OCI-LY7 (cell line): ENCODE measurements around the gene SLC22A14. TPM values are rescaled to one million over a fixed set of nuclear protein-coding genes. Genes with fewer than 3 reads are reported as not detected.

ENCODE experiments used
- BruUV-seq: library from RNA; stranded (reverse); fragments of 400-500 nt; replicated peaks from 2 replicates; lab custom pipeline; 2021; lab: Mats Ljungman, UMichigan
- CTCF ChIA-PET: fragments of 300-600 bp; sonication (Branson Sonifier 250); formaldehyde crosslinking; loops from one replicate; lab custom pipeline; 2022; ENCODE audit warnings: antibody characterized with exemption; ENCODE audit not compliant: unreplicated experiment; lab: Charles Lee
- POLR2A ChIA-PET: fragments of 300-600 bp; sonication (Branson Sonifier 250); formaldehyde crosslinking; loops from one replicate; lab custom pipeline; 2022; ENCODE audit warnings: antibody characterized with exemption; lab: Charles Lee
- DNase-seq: peaks from one replicate; pipeline ENCODE4 v3.0.0-alpha.2; 2015; ENCODE audit warnings: low spot score
- H2AFZ ChIP-seq: fragments of 200-600 bp; sonication (generic), shearing (Covaris generic); 2 replicates; pipeline ENCODE4 v1.6.1; 2014; ENCODE audit warnings: mild to moderate bottlenecking, antibody characterized with exemption, low read length, moderate library complexity
- H3K27ac ChIP-seq: fragments of 200-600 bp; sonication (generic); 2 replicates; pipeline ENCODE4 v1.5.1; 2014; ENCODE audit warnings: mixed run types, low read depth, mild to moderate bottlenecking, moderate library complexity, low read length, inconsistent platforms; ENCODE audit not compliant: poor library complexity, severe bottlenecking
- H3K36me3 ChIP-seq: fragments of 200-600 bp; sonication (generic); 2 replicates; pipeline ENCODE4 v1.6.1; 2014; ENCODE audit warnings: mild to moderate bottlenecking, antibody characterized with exemption, low read length, moderate library complexity, mixed read lengths; ENCODE audit not compliant: insufficient read depth
- H3K4me1 ChIP-seq: fragments of 200-600 bp; sonication (generic); 2 replicates; pipeline ENCODE4 v1.5.1; 2014; ENCODE audit warnings: mild to moderate bottlenecking, low read length; ENCODE audit not compliant: insufficient read depth, poor library complexity, severe bottlenecking
- H3K4me2 ChIP-seq: fragments of 200-600 bp; sonication (generic); 2 replicates; pipeline ENCODE4 v1.6.1; 2014; ENCODE audit warnings: mild to moderate bottlenecking, low read length
- H3K4me3 ChIP-seq: fragments of 200-600 bp; sonication (generic); 2 replicates; pipeline ENCODE4 v1.5.1; 2014; ENCODE audit warnings: mild to moderate bottlenecking, low read depth, low read length; ENCODE audit not compliant: poor library complexity, severe bottlenecking
- H3K79me2 ChIP-seq: fragments of 200-600 bp; sonication (generic); 2 replicates; pipeline ENCODE4 v1.6.1; 2016; ENCODE audit warnings: low read depth, mild to moderate bottlenecking, low read length, moderate library complexity, mixed read lengths; ENCODE audit not compliant: insufficient read depth
- H3K9me2 ChIP-seq: fragments of 200-600 bp; sonication (generic); 2 replicates; pipeline ENCODE4 v1.6.1; 2016; ENCODE audit warnings: mild to moderate bottlenecking, low read length, mixed read lengths; ENCODE audit not compliant: insufficient read depth
- H3K9me3 ChIP-seq: fragments of 200-600 bp; sonication (generic); 2 replicates; pipeline ENCODE4 v1.6.1; 2014; ENCODE audit warnings: mild to moderate bottlenecking, mixed run types, low read length, mixed read lengths
- H4K20me1 ChIP-seq: fragments of 200-600 bp; sonication (generic); 2 replicates; pipeline ENCODE4 v1.6.1; 2014; ENCODE audit warnings: mild to moderate bottlenecking, antibody characterized with exemption, low read length, moderate library complexity, mixed read lengths; ENCODE audit not compliant: insufficient read depth
- EZH2phosphoT487 ChIP-seq: fragments of 200-600 bp; sonication (generic); IDR thresholded peaks from 2 replicates; pipeline ENCODE4 v1.6.1; 2018; ENCODE audit warnings: low read depth, borderline replicate concordance, mild to moderate bottlenecking, mixed run types, antibody characterized with exemption, low read length, moderate library complexity, mixed read lengths
- intact Hi-C: fragments of 100-400 bp; cut with micrococcal nuclease; formaldehyde crosslinking; loops from one replicate; pipeline ENCODE4 v1.10.0; 2022; ENCODE audit not compliant: unreplicated experiment
- total RNA-seq, 2 experiments: library from RNA; depleted of rRNA in 1 of 2; stranded (reverse); fragments of >200 nt in 1 of 2; shearing (Covaris generic) in 1 of 2; gene quantifications; 2 replicates each; pipeline ENCODE4 v1.2.3, GENCODE V29; 2014 to 2022
- TF ChIP-seq, protein P1 (sequence below): fragments of 200-600 bp; sonication (generic); conservative IDR thresholded peaks from 2 replicates; pipeline ENCODE4 v1.5.1; 2014; ENCODE audit warnings: mild to moderate bottlenecking, antibody characterized with exemption, low read length, moderate library complexity, mixed read lengths

SLC22A14 gene
- total RNA-seq, 2 experiments from 2014 or later: not detected

DNA sequence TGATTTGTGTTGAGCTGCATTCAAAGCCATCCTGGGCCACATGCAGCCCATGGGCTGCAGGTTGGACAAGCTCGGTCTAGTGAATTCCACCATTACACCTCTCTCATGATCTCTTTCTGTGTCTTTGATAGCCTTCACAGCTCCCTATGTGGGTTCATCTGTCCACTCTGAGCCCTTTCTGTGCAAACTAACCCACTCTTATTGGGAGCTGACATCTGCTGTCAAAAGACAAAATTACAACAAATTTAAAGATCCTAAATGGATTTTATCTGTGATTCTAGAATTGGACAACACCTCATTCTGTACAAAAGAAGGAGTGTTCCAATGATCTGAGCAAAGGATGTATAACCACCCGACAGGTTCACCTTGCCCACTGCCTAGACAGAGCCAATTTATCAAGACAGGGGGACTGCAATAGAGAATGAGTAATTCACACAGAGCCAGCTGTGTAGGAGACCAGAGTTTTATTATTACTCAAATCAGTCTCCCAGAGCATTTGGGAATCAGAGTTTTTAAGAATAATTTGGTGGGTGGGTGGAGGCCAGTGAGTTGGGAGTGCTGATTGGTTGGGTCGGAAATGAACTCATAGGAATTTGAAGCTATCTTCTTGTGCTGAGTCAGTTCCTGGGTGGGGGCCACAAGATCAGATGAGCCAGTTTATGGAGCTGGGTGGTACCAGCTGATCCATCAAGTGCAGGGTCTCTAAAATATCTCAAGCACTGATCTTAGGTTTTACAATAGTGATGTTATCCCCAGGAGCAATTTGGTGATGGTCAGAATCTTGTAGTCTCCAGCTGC is 61.9 kb downstream of the SLC22A14 start:
- CTCF ChIA-PET: interaction anchor here (0.6 kb wide), 1 partner anchor 12 kb away, joined by 3 read pairs; no protein-coding TSS in a partner anchor
- Histone ChIP-seq H3K27ac (no peak overlapping the region), H3K79me2 (no peaks in the 10 kb centered on the region), H3K4me2 (no peak overlapping the region), H3K4me3 (no peak overlapping the region), H4K20me1 (no peaks in the 10 kb centered on the region), H3K4me1 (peaks cover 10% of the 10 kb centered on the region), H2AFZ (no peak overlapping the region), H3K9me2 (no peaks in the 10 kb centered on the region), H3K9me3 (no peaks in the 10 kb centered on the region), H3K36me3 (peaks cover under 1% of the 10 kb centered on the region; the same call in 1 of the 2 replicates)
- no TSS peak for BruUV-seq
- no peak for DNase-seq
- TF ChIP-seq, protein P1, sequence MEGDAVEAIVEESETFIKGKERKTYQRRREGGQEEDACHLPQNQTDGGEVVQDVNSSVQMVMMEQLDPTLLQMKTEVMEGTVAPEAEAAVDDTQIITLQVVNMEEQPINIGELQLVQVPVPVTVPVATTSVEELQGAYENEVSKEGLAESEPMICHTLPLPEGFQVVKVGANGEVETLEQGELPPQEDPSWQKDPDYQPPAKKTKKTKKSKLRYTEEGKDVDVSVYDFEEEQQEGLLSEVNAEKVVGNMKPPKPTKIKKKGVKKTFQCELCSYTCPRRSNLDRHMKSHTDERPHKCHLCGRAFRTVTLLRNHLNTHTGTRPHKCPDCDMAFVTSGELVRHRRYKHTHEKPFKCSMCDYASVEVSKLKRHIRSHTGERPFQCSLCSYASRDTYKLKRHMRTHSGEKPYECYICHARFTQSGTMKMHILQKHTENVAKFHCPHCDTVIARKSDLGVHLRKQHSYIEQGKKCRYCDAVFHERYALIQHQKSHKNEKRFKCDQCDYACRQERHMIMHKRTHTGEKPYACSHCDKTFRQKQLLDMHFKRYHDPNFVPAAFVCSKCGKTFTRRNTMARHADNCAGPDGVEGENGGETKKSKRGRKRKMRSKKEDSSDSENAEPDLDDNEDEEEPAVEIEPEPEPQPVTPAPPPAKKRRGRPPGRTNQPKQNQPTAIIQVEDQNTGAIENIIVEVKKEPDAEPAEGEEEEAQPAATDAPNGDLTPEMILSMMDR: peak; percentile 35; the same call in 1 of the 2 replicates
- no peak for TF ChIP-seq EZH2phosphoT487
- intact Hi-C loops: no loop called here
- POLR2A ChIA-PET: no interaction called here

DNA sequence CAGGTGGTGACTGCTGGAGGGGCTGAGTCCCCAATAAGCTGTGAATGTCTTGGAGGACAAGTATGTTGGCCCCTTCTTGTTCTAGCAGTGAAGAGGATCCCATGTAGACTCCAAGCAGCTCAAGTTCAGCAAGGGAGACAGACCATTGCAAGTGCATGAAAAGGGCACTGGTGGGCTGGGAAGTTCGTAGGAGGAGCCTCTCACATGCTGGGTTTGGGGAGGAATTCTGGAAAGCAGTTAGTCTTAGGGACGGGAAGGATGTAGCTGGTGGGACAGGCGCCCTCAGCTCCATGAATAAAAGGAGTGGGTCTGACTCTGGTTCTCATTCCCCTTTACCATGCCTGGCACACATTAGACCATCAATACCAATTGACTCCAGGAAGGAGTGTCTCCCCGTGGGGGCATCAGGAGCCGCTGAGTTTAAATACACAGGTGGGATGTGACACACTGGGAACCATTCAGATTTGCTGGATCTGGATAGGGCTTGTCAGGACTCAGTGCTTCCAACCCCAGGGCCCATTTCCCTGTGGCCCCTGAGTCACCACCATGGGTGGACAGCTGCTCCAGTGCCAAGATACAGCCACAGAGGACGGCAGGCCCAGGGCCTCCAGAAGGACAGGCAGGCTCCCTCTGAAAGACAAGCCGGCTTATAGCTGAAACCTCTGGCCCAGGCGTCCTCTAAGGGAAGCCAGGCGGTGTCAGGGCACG is 63.9 kb downstream of the SLC22A14 start:
- DNase-seq: no peak
- peaks cover 10% of the 10 kb centered on the region for H3K4me1 ChIP-seq
- intact Hi-C loops: loop anchor here (1.0 to 5.0 kb wide), 2 partner anchors 134 to 229 kb away; no protein-coding TSS in a partner anchor
- H2AFZ ChIP-seq: peak overlapping the region; percentile 90; the same call in 1 of the 2 replicates
- H3K27ac ChIP-seq: no peak overlapping the region
- CTCF ChIA-PET: interaction anchor here (1.1 kb wide), 1 partner anchor 107 kb away, joined by 3 read pairs; the partner anchor contains the start of gene ACVR2B
- POLR2A ChIA-PET: interaction anchor here (0.7 to 1.2 kb wide), 2 partner anchors 16 to 21 kb away, joined by 3 read pairs; no protein-coding TSS in a partner anchor
- H3K36me3 ChIP-seq: peaks cover 4% of the 10 kb centered on the region; the same call in 1 of the 2 replicates
- H3K4me2 ChIP-seq: peak overlapping the region; percentile 96
- H3K9me2 ChIP-seq: no peaks in the 10 kb centered on the region
- H3K4me3 ChIP-seq: peak overlapping the region; percentile 70
- no peak for TF ChIP-seq EZH2phosphoT487
- TF ChIP-seq, protein P1: no peak
- H4K20me1 ChIP-seq: no peaks in the 10 kb centered on the region
- no peaks in the 10 kb centered on the region for H3K9me3 ChIP-seq
- no TSS peak for BruUV-seq
- H3K79me2 ChIP-seq: no peaks in the 10 kb centered on the region
